IMR-90 (cell line): ENCODE measurements around the gene CRACDL. TPM values are rescaled to one million over a fixed set of nuclear protein-coding genes. Genes with fewer than 3 reads are reported as not detected.

Experiments used
- ATAC-seq: fragments of 200-7000 bp; cut with Tn5 transposase; 2 replicates; pipeline ENCODE4 v1.9.1; 2020; ENCODE audit warnings: low read depth, mild to moderate bottlenecking, moderate library complexity
- BruUV-seq: library from RNA; stranded (reverse); fragments of 400-500 nt; replicated peaks from 2 replicates; lab custom pipeline; 2021; lab: Mats Ljungman, UMichigan
- CTCF ChIA-PET: fragments of 300-600 bp; formaldehyde crosslinking; extraction: SDS; loops from one replicate; lab custom pipeline; 2021; ENCODE audit warnings: antibody characterized with exemption; lab: Yijun Ruan, JAX
- POLR2A ChIA-PET: fragments of 300-600 bp; sonication (Branson Sonifier 250); formaldehyde crosslinking; loops from one replicate; lab custom pipeline; 2022; ENCODE audit warnings: antibody characterized with exemption; ENCODE audit not compliant: unreplicated experiment; lab: Charles Lee
- DNase-seq: peaks from one replicate; pipeline ENCODE4 v3.0.0; 2013
- H2AFZ ChIP-seq: replicated peaks from 2 replicates; pipeline ENCODE3; 2013; ENCODE audit warnings: low read length, mild to moderate bottlenecking; ENCODE audit not compliant: poor library complexity
- H2AK5ac ChIP-seq: 2 replicates; pipeline ENCODE4 v1.6.1; 2013; ENCODE audit warnings: low read depth, low read length, inconsistent platforms
- H2AK9ac ChIP-seq: replicated peaks from 2 replicates; pipeline ENCODE3; 2013; ENCODE audit warnings: mild to moderate bottlenecking, low read depth, low read length, moderate library complexity; ENCODE audit not compliant: poor library complexity
- H2BK120ac ChIP-seq: 2 replicates; pipeline ENCODE4 v1.6.1; 2013; ENCODE audit warnings: low read depth, low read length, inconsistent platforms
- H2BK15ac ChIP-seq: 3 replicates; pipeline ENCODE4 v1.6.1; 2013; ENCODE audit warnings: low read depth, low read length, inconsistent platforms
- H2BK20ac ChIP-seq: 2 replicates; pipeline ENCODE4 v1.6.1; 2013; ENCODE audit warnings: low read depth, mild to moderate bottlenecking, inconsistent platforms, low read length, moderate library complexity
- H2BK5ac ChIP-seq: 2 replicates; pipeline ENCODE4 v1.6.1; 2013; ENCODE audit warnings: mild to moderate bottlenecking, low read depth, low read length, inconsistent platforms; ENCODE audit not compliant: poor library complexity, severe bottlenecking
- H3K14ac ChIP-seq: replicated peaks from 2 replicates; pipeline ENCODE4 v1.6.1; 2013; ENCODE audit warnings: low read depth, low read length, inconsistent platforms
- H3K18ac ChIP-seq: 2 replicates; pipeline ENCODE4 v1.6.1; 2013; ENCODE audit warnings: low read depth, low read length, control low read depth
- H3K23ac ChIP-seq: 2 replicates; pipeline ENCODE4 v1.6.1; 2013; ENCODE audit warnings: low read depth, low read length, inconsistent platforms
- H3K27ac ChIP-seq: 2 replicates; pipeline ENCODE4 v1.5.1; 2013; ENCODE audit warnings: mild to moderate bottlenecking, control low read depth, low read length; ENCODE audit not compliant: insufficient read depth
- H3K27me3 ChIP-seq: 2 replicates; pipeline ENCODE4 v1.6.1; 2013; ENCODE audit warnings: low read length; ENCODE audit not compliant: control insufficient read depth, insufficient read depth
- H3K36me3 ChIP-seq: 2 replicates; pipeline ENCODE4 v1.6.1; 2013; ENCODE audit warnings: low read length, mixed read lengths; ENCODE audit not compliant: control insufficient read depth, insufficient read depth
- H3K4ac ChIP-seq: 2 replicates; pipeline ENCODE4 v1.6.1; 2013; ENCODE audit warnings: low read depth, low read length, inconsistent platforms
- H3K4me1 ChIP-seq: 2 replicates; pipeline ENCODE4 v1.6.1; 2013; ENCODE audit warnings: low read length, mixed read lengths; ENCODE audit not compliant: control insufficient read depth, insufficient read depth
- H3K4me2 ChIP-seq: 2 replicates; pipeline ENCODE4 v1.6.1; 2013; ENCODE audit warnings: low read depth, mild to moderate bottlenecking, control low read depth, low read length, moderate library complexity
- H3K4me3 ChIP-seq: 2 replicates; pipeline ENCODE4 v1.5.1; 2013; ENCODE audit warnings: low read depth, mild to moderate bottlenecking, control low read depth, low read length, moderate library complexity; ENCODE audit not compliant: insufficient read depth
- H3K56ac ChIP-seq: 2 replicates; pipeline ENCODE4 v1.6.1; 2013; ENCODE audit warnings: low read length, inconsistent platforms; ENCODE audit not compliant: insufficient read depth; ENCODE audit errors: extremely low read depth
- H3K79me1 ChIP-seq, 2 experiments: 2 replicates each; pipeline ENCODE4 v1.6.1; 2013; ENCODE audit warnings: low read length in 2 of 2, inconsistent platforms in 1 of 2, low read depth in 1 of 2
- H3K9ac ChIP-seq: 2 replicates; pipeline ENCODE4 v1.6.1; 2013; ENCODE audit warnings: low read depth, low read length, control low read depth
- H3K9me1 ChIP-seq: 2 replicates; pipeline ENCODE4 v1.6.1; 2013; ENCODE audit warnings: low read length, inconsistent platforms; ENCODE audit not compliant: insufficient read depth
- H3K9me3 ChIP-seq: 2 replicates; pipeline ENCODE4 v1.6.1; 2013; ENCODE audit warnings: low read length; ENCODE audit not compliant: control insufficient read depth, insufficient read depth
- H4K20me1 ChIP-seq: 2 replicates; pipeline ENCODE4 v1.6.1; 2013; ENCODE audit warnings: low read length, inconsistent platforms; ENCODE audit not compliant: insufficient read depth
- H4K5ac ChIP-seq: 2 replicates; pipeline ENCODE4 v1.6.1; 2013; ENCODE audit warnings: mild to moderate bottlenecking, low read depth, low read length, control low read depth
- H4K8ac ChIP-seq, 2 experiments: 2 replicates each; pipeline ENCODE4 v1.6.1; 2013; ENCODE audit warnings: low read depth in 2 of 2, low read length in 2 of 2, control low read depth in 1 of 2, inconsistent platforms in 1 of 2
- H4K91ac ChIP-seq: 2 replicates; pipeline ENCODE4 v1.6.1; 2013; ENCODE audit warnings: low read depth, low read length, inconsistent platforms; ENCODE audit not compliant: insufficient read depth
- BHLHE40 ChIP-seq: fragments of 150-350 bp; IDR thresholded peaks from 2 replicates; pipeline ENCODE4 v1.6.1; 2016; ENCODE audit warnings: mild to moderate bottlenecking, low read depth, low read length
- CHD1 ChIP-seq: IDR thresholded peaks from 2 replicates; pipeline ENCODE4 v1.6.1; 2012; ENCODE audit warnings: low read depth, low read length, improper control_type of control experiment
- FOS ChIP-seq: fragments of 150-350 bp; IDR thresholded peaks from 2 replicates; pipeline ENCODE4 v1.6.1; 2016; ENCODE audit warnings: low read depth, low read length
- MAFK ChIP-seq: IDR thresholded peaks from 2 replicates; pipeline ENCODE4 v1.6.1; 2012; ENCODE audit warnings: low read depth, low read length, improper control_type of control experiment
- MAZ ChIP-seq: IDR thresholded peaks from 2 replicates; pipeline ENCODE4 v1.6.1; 2012; ENCODE audit warnings: low read depth, mild to moderate bottlenecking, low read length, improper control_type of control experiment, moderate library complexity, borderline replicate concordance
- POLR2A ChIP-seq: IDR thresholded peaks from 2 replicates; pipeline ENCODE4 v1.6.1; 2012; ENCODE audit warnings: mild to moderate bottlenecking, low read depth, low read length
- RCOR1 ChIP-seq: IDR thresholded peaks from 2 replicates; pipeline ENCODE4 v1.6.1; 2012; ENCODE audit warnings: mild to moderate bottlenecking, low read length, improper control_type of control experiment; ENCODE audit not compliant: insufficient replicate concordance
- WGBS, 2 experiments: methylation state at CpG; one replicate each; pipeline versions ENCODE4 v1.1.5 to v1.1.7; 2013; ENCODE audit warnings: missing lambda C conversion rate in 2 of 2; ENCODE audit not compliant: insufficient read length in 1 of 2; ENCODE audit errors: extremely low coverage in 2 of 2; 5-methylcytosine and 5-hydroxymethylcytosine counted together
- dilution Hi-C: fragments of 300-500 bp; cut with HindIII; formaldehyde crosslinking; loops from one replicate; pipeline ENCODE4 v1.14.3; 2018; ENCODE audit warnings: low sequenced_read_pairs; ENCODE audit not compliant: unreplicated experiment
- in situ Hi-C: fragments of 300-500 bp; cut with MboI; formaldehyde crosslinking; loops from 3 replicates; pipeline ENCODE4 v1.14.3; 2019; ENCODE audit warnings: low sequenced_read_pairs, inconsistent platforms, mixed read lengths
- intact Hi-C: fragments of 100-400 bp; cut with micrococcal nuclease; formaldehyde crosslinking; loops from 2 replicates; pipeline ENCODE4 v1.10.0; 2022
- polyA plus RNA-seq, 3 experiments: library from polyadenylated mRNA; depleted of rRNA; stranded (reverse); fragments of >200 nt; gene quantifications; 2 replicates each; pipeline ENCODE4 v1.2.3, GENCODE V29; 2012; ENCODE audit warnings: low replicate concordance in 1 of 3
- total RNA-seq: library from RNA; depleted of rRNA; stranded (reverse); fragments of >200 nt; gene quantifications from 2 replicates; pipeline ENCODE4 v1.2.3, GENCODE V29; 2012

CRACDL gene
- total and polyA plus RNA-seq, 2 of the 4 experiments (the other 2 are of a cell fraction), result not detected

DNA sequence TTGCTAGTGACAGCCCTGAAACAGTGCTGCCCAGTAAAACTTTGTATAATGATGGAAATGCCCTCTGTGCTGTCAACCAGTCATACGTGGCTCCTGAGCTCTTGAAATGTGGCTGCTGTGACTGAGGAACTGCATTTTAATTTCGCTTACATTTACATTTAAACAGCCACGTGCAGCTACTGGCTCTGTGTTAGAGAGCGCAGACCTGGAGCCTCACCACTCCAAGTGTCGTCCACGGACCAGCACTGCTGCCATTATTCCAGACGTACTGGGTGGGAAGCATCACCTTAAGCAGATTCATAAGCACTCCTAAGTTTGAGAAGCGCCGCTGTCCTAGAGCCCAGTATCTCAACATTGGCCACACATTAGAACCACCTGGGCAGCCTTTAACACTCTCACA lies 128.1 kb downstream of the CRACDL start:
- ATAC-seq, result no peak

More for the DNA sequence above, 128.1 kb downstream of the CRACDL start:
- TF ChIP-seq MAFK (no peak), RCOR1 (no peak), MAZ (no peak), BHLHE40 (no peak), CHD1 (no peak), POLR2A (no peak), FOS (no peak)
- 68% methylated on average over 4 of the region's 9 CpGs; no CpG with 5 or more reads in 1 of the 2 experiments for WGBS, 2 experiments
- in situ Hi-C loops (no loop called here), dilution Hi-C loops (no loop called here), intact Hi-C loops (no loop called here)
- Histone ChIP-seq H3K9ac (no peak overlapping the region), H2BK5ac (no peak overlapping the region), H3K4me3 (no peak overlapping the region), H2AFZ (no peak overlapping the region), H3K9me3 (no peaks in the 10 kb centered on the region), H2BK120ac (no peak overlapping the region), H4K91ac (no peak overlapping the region), H3K56ac (no peak overlapping the region), H2BK20ac (no peak overlapping the region), H3K79me1 (no peaks in the 10 kb centered on the region), H3K27ac (no peak overlapping the region), H3K36me3 (no peaks in the 10 kb centered on the region), H3K27me3 (peaks cover 11% of the 10 kb centered on the region; the same call in 1 of the 2 replicates), H4K8ac (no peak overlapping the region), H3K23ac (no peak overlapping the region), H2AK5ac (no peak overlapping the region), H3K4ac (no peak overlapping the region), H4K20me1 (no peaks in the 10 kb centered on the region), H4K5ac (no peak overlapping the region), H3K9me1 (no peaks in the 10 kb centered on the region), H3K18ac (no peak overlapping the region), H3K14ac (no peak overlapping the region), H2BK15ac (no peak overlapping the region), H3K4me1 (no peaks in the 10 kb centered on the region), H3K4me2 (no peak overlapping the region), H2AK9ac (no peak overlapping the region)
- DNase-seq, result no peak
- BruUV-seq, result no TSS peak
- ChIA-PET POLR2A (no interaction called here), CTCF (no interaction called here)
